ENCODE results near the gene RBM38.

Gene RBM38

DNA sequence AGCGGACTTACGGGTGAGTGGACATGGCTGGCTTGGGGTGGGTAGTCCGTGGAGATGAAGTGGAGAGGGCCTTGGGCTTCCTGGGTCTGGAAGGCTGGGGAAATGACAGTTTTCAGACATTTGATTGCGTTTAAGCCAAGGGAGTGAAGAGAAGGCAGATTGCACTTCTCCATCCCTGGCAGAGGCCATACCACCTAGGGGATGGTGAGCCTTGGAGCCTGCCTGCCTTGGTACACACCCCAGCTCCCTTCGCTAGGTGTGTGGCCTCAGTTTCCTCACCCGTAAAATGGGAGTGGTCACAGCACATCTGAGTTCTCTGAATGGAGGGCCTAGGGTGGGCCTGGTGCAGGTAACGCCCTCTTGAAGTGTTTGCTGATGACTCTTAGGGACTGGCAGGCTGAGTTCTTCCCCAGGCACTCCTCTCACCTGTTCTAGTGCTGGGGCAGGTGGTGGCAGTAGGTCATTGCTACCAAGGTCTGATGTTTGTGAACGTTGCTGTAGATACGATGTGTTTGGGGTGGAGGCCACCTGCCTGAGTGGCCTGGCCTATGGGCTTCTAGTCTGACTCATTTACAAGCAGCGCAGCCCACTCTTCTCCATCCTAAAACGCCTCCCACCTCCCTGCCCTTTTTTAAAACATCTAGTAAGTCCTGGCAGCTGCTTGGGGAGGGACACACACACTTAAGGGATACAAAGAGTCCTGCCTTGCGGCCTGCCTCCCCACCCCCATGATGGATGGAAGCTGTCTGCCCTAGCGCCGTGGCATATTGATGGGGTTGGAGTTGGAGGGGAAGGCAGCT is 2.3 kb downstream of the RBM38 start:
- peak overlapping the region; percentile 86 for H3K4me3 ChIP-seq (ENCODE audit: low read length)
- peaks cover 24% of the 10 kb centered on the region for H3K36me3 ChIP-seq (ENCODE audit: control insufficient read depth, insufficient read depth, low read length, severe bottlenecking)
- peaks cover 34% of the 10 kb centered on the region for H3K4me1 ChIP-seq (ENCODE audit: control insufficient read depth, insufficient read depth, low read length)
- no peaks in the 10 kb centered on the region for H3K27me3 ChIP-seq (replicated peaks; ENCODE audit: control insufficient read depth, insufficient read depth, low read length)
- no peak overlapping the region for H3K9ac ChIP-seq (ENCODE audit: low read length)
- no peak for DNase-seq (ENCODE audit: low read depth)
- H3K9me3 ChIP-seq (ENCODE audit: control insufficient read depth, low read length): no peaks in the 10 kb centered on the region

- H3K9me3 ChIP-seq (ENCODE audit: control insufficient read depth, low read length): no peaks in the 10 kb centered on the region
- DNase-seq (ENCODE audit: low read depth): no peak
- H3K36me3 ChIP-seq (ENCODE audit: control insufficient read depth, insufficient read depth, low read length, severe bottlenecking): peaks cover 24% of the 10 kb centered on the region
- H3K9ac ChIP-seq (ENCODE audit: low read length): no peak overlapping the region
- H3K4me3 ChIP-seq (ENCODE audit: low read length): no peak overlapping the region
- peaks cover 30% of the 10 kb centered on the region for H3K4me1 ChIP-seq (ENCODE audit: control insufficient read depth, insufficient read depth, low read length)
- no peaks in the 10 kb centered on the region for H3K27me3 ChIP-seq (replicated peaks; ENCODE audit: control insufficient read depth, insufficient read depth, low read length)
These were observed 3.2 kb downstream of the RBM38 start for GRCh38 chr20:57394121-57395082.

GRCh38 chr20:57395111-57395966 is 4.1 kb downstream of the RBM38 start:
- DNase-seq (ENCODE audit: low read depth): peak; percentile 20
- H3K4me3 ChIP-seq (ENCODE audit: low read length): peak overlapping the region; percentile 63
- H3K36me3 ChIP-seq (ENCODE audit: control insufficient read depth, insufficient read depth, low read length, severe bottlenecking): peaks cover 28% of the 10 kb centered on the region

GRCh38 chr20:57396212-57396983 is 5.2 kb downstream of the RBM38 start:
- Histone ChIP-seq H3K36me3 (ENCODE audit: control insufficient read depth, insufficient read depth, low read length, severe bottlenecking) (peaks cover 28% of the 10 kb centered on the region), H3K9me3 (ENCODE audit: control insufficient read depth, low read length) (no peaks in the 10 kb centered on the region)

More at GRCh38 chr20:57395111-57395966, 4.1 kb downstream of the RBM38 start:
- Histone ChIP-seq H3K9ac (ENCODE audit: low read length) (peak overlapping the region; percentile 88), H3K4me1 (ENCODE audit: control insufficient read depth, insufficient read depth, low read length) (peaks cover 35% of the 10 kb centered on the region), H3K27me3 (replicated peaks; ENCODE audit: control insufficient read depth, insufficient read depth, low read length) (no peaks in the 10 kb centered on the region), H3K9me3 (ENCODE audit: control insufficient read depth, low read length) (no peaks in the 10 kb centered on the region)

DNA sequence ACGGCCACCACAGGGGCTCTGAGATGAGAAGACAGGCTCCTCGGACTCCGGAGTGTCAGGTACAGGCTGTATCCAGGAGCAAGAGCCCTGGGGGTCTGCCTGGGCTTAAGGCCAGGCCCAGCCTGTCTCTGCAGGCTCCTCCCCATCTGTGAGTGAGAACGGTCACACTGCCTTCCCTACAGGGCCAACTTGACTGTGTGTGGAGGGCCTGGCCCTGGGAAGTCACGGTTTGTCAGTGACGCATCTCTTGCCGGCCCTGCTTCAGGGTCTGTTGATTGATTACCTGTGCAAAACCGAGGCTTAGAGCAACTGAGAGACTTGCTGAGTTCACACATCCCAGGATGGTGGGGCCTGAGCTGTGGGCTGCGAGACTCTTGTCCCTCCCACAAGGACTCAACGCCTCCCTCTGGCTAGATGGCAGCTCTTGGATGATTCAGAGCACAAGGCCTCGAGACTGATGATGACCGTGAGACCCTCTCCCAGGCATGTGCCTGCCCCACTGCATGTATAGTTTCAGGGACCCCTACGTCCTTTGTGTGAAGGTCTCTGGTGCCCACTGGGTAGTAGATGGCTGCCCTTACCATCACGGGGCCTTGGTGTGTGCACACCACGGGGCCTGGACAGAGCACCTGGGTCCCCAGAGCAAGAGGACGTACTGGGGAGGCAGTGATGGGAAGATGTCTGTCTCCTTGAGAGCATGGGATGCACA is 5.9 kb downstream of the RBM38 start:
- H3K36me3 ChIP-seq (ENCODE audit: control insufficient read depth, insufficient read depth, low read length, severe bottlenecking): peaks cover 30% of the 10 kb centered on the region

More at GRCh38 chr20:57396212-57396983, 5.2 kb downstream of the RBM38 start:
- Histone ChIP-seq H3K27me3 (replicated peaks; ENCODE audit: control insufficient read depth, insufficient read depth, low read length) (no peaks in the 10 kb centered on the region), H3K4me1 (ENCODE audit: control insufficient read depth, insufficient read depth, low read length) (peaks cover 35% of the 10 kb centered on the region), H3K4me3 (ENCODE audit: low read length) (peak overlapping the region; percentile 63), H3K9ac (ENCODE audit: low read length) (peak overlapping the region; percentile 88)
- no peak for DNase-seq (ENCODE audit: low read depth)

GRCh38 chr20:57397693-57398108 is 6.5 kb downstream of the RBM38 start:
- H3K4me1 ChIP-seq (ENCODE audit: control insufficient read depth, insufficient read depth, low read length): peaks cover 27% of the 10 kb centered on the region
- no peak overlapping the region for H3K4me3 ChIP-seq (ENCODE audit: low read length)
- no peaks in the 10 kb centered on the region for H3K27me3 ChIP-seq (replicated peaks; ENCODE audit: control insufficient read depth, insufficient read depth, low read length)
- no peak overlapping the region for H3K9ac ChIP-seq (ENCODE audit: low read length)
- DNase-seq (ENCODE audit: low read depth): no peak
- H3K36me3 ChIP-seq (ENCODE audit: control insufficient read depth, insufficient read depth, low read length, severe bottlenecking): peaks cover 35% of the 10 kb centered on the region
- H3K9me3 ChIP-seq (ENCODE audit: control insufficient read depth, low read length): no peaks in the 10 kb centered on the region

More for the DNA sequence above, 5.9 kb downstream of the RBM38 start:
- no peak for DNase-seq (ENCODE audit: low read depth)
- H3K9me3 ChIP-seq (ENCODE audit: control insufficient read depth, low read length): no peaks in the 10 kb centered on the region
- no peak overlapping the region for H3K9ac ChIP-seq (ENCODE audit: low read length)
- peaks cover 33% of the 10 kb centered on the region for H3K4me1 ChIP-seq (ENCODE audit: control insufficient read depth, insufficient read depth, low read length)
- no peak overlapping the region for H3K4me3 ChIP-seq (ENCODE audit: low read length)
- no peaks in the 10 kb centered on the region for H3K27me3 ChIP-seq (replicated peaks; ENCODE audit: control insufficient read depth, insufficient read depth, low read length)

DNA sequence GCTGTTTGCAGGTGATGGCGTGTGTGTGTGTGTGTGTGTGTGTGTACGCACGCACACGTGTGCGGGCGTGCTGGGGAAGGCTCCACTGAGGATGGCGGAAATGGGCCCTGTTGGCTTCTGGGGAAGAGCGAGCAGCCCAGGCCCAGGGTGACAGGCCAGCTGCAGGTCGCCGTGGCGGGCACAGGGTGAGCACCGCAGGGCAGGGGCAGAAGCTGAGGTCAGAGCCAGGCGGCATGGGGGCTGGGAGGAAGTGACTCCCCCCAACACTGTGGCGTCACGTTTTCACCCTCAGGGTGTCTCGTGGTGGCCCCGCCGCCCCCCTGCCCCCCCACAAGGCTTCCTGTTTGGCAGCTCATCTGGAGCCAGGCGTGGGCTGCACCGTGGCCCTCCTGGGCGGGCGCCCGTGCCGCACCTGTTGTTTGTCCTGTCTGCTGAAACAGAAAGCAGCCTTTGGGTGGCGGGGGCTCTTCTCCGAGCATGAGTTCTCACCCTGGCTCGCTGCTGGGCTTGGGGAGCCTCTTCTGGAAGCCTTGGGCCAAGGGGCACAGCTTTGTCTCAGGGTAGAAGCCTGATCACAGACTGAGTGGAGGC is 7.1 kb downstream of the RBM38 start:
- Histone ChIP-seq H3K4me1 (ENCODE audit: control insufficient read depth, insufficient read depth, low read length) (peaks cover 22% of the 10 kb centered on the region), H3K4me3 (ENCODE audit: low read length) (no peak overlapping the region), H3K27me3 (replicated peaks; ENCODE audit: control insufficient read depth, insufficient read depth, low read length) (no peaks in the 10 kb centered on the region), H3K9ac (ENCODE audit: low read length) (no peak overlapping the region), H3K36me3 (ENCODE audit: control insufficient read depth, insufficient read depth, low read length, severe bottlenecking) (peaks cover 37% of the 10 kb centered on the region), H3K9me3 (ENCODE audit: control insufficient read depth, low read length) (no peaks in the 10 kb centered on the region)
- DNase-seq (ENCODE audit: low read depth): no peak

DNA sequence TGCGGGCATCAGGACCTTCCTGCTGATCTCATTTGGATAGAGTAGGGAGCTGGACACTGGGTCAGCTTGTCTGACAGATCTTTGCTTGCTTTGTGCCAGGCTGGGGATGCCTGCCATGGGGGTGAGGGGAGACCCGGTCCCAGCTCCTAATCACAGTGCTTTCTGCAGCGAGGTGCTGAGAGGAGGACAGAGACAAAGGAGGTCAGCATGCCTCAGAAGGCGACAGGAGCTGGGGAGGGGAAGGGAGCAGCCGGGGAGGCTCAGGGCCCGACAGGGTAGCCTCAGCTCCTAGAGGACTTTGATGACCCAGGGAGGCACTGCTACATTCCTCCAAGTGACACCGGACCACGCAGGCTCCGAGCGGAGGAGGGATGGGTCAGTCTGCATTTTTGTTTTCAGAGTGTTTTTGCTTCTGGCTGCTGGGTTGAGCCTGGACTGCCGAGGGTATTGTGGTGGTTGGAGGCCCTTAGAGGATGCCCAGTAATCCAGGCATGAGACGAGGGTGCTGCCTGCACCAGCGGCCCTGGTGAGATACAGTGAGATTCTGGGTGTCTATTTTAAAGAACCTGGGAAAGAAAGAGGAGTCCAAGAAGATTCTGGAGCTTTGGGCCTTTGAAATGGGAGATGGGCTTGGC is 7.8 kb downstream of the RBM38 start:
- H3K4me1 ChIP-seq (ENCODE audit: control insufficient read depth, insufficient read depth, low read length): peaks cover 22% of the 10 kb centered on the region
- no peaks in the 10 kb centered on the region for H3K27me3 ChIP-seq (replicated peaks; ENCODE audit: control insufficient read depth, insufficient read depth, low read length)
- H3K4me3 ChIP-seq (ENCODE audit: low read length): no peak overlapping the region
- no peak overlapping the region for H3K9ac ChIP-seq (ENCODE audit: low read length)
- H3K36me3 ChIP-seq (ENCODE audit: control insufficient read depth, insufficient read depth, low read length, severe bottlenecking): peaks cover 37% of the 10 kb centered on the region
- no peaks in the 10 kb centered on the region for H3K9me3 ChIP-seq (ENCODE audit: control insufficient read depth, low read length)
- no peak for DNase-seq (ENCODE audit: low read depth)

DNA sequence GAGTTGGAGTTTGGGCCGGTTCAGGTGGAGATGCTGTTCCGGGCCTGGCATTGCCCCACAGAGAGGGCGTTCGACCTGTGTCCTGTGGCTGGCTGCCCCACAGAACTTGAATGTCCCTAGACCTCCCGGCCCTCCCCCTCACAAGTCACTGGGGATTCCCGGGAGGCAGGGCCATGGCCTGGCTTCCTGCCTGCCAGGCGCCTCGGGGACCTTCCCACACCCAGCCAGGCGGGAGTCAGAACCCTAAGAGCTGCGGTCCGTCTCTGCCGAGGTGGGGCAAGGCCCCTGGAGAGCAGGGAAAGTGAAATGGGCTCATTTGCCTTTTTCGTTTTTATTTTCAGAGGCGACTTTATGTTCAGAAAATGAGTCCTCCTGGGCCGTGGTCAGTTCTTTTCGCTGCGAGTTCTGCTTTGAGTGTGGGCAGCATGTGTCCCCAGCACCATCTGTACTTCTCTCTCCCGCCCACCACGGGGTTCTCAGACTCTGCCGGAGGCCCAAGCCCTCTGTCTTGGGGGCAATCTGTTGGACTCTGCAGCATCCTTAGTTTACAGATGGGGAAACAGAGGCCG is 8.5 kb downstream of the RBM38 start:
- Histone ChIP-seq H3K9me3 (ENCODE audit: control insufficient read depth, low read length) (no peaks in the 10 kb centered on the region), H3K9ac (ENCODE audit: low read length) (no peak overlapping the region), H3K36me3 (ENCODE audit: control insufficient read depth, insufficient read depth, low read length, severe bottlenecking) (peaks cover 39% of the 10 kb centered on the region), H3K4me1 (ENCODE audit: control insufficient read depth, insufficient read depth, low read length) (peaks cover 21% of the 10 kb centered on the region), H3K4me3 (ENCODE audit: low read length) (no peak overlapping the region), H3K27me3 (replicated peaks; ENCODE audit: control insufficient read depth, insufficient read depth, low read length) (no peaks in the 10 kb centered on the region)
- DNase-seq (ENCODE audit: low read depth): no peak

Data from adipocyte (in vitro differentiated cells).